Hepatocyte (in vitro differentiated cells): Measurements from ENCODE around the gene POT1.

Source experiments
- CTCF ChIP-seq: fragments of 200-600 bp; sonication (generic); IDR thresholded peaks from 2 replicates; pipeline ENCODE4 v1.5.1; 2016; ENCODE audit warnings: antibody characterized with exemption, mild to moderate bottlenecking; ENCODE audit not compliant: poor library complexity
- EZH2 ChIP-seq: fragments of 200-600 bp; sonication (generic); IDR thresholded peaks from 2 replicates; pipeline ENCODE4 v1.6.1; 2016; ENCODE audit warnings: antibody characterized with exemption, mild to moderate bottlenecking, borderline replicate concordance
- EZH2phosphoT487 ChIP-seq: fragments of 200-600 bp; sonication (generic); IDR thresholded peaks from one replicate; pipeline ENCODE4 v1.6.1; 2018; ENCODE audit warnings: antibody characterized with exemption, mild to moderate bottlenecking, low read depth, moderate library complexity; ENCODE audit not compliant: unreplicated experiment, severe bottlenecking

- TF ChIP-seq EZH2 (no peak), CTCF (no peak), EZH2phosphoT487 (no peak)
These were observed 49.9 kb downstream of the POT1 start for GRCh38 chr7:124879771-124880170.
